ENCODE results near the gene SWSAP1.

SWSAP1 gene

GRCh38 chr19:11355160-11356073 is 19.0 kb upstream of the SWSAP1 start, which contains the start of gene PLPPR2:
Gene PLPPR2 (plus strand): TSS chr19:11355432. CDS start chr19:11357674, 2,242 bp downstream.
- peak; percentile 60 for DNase-seq

GRCh38 chr19:11356074-11356397 is 18.4 kb upstream of the SWSAP1 start:
- no peak for DNase-seq

GRCh38 chr19:11356676-11357550 is 17.6 kb upstream of the SWSAP1 start:
- no peak for DNase-seq

GRCh38 chr19:11359421-11359820 is 15.0 kb upstream of the SWSAP1 start:
- no peak for DNase-seq

- DNase-seq, result no peak
Measured at GRCh38 chr19:11361037-11361770, 13.3 kb upstream of the SWSAP1 start.

DNA sequence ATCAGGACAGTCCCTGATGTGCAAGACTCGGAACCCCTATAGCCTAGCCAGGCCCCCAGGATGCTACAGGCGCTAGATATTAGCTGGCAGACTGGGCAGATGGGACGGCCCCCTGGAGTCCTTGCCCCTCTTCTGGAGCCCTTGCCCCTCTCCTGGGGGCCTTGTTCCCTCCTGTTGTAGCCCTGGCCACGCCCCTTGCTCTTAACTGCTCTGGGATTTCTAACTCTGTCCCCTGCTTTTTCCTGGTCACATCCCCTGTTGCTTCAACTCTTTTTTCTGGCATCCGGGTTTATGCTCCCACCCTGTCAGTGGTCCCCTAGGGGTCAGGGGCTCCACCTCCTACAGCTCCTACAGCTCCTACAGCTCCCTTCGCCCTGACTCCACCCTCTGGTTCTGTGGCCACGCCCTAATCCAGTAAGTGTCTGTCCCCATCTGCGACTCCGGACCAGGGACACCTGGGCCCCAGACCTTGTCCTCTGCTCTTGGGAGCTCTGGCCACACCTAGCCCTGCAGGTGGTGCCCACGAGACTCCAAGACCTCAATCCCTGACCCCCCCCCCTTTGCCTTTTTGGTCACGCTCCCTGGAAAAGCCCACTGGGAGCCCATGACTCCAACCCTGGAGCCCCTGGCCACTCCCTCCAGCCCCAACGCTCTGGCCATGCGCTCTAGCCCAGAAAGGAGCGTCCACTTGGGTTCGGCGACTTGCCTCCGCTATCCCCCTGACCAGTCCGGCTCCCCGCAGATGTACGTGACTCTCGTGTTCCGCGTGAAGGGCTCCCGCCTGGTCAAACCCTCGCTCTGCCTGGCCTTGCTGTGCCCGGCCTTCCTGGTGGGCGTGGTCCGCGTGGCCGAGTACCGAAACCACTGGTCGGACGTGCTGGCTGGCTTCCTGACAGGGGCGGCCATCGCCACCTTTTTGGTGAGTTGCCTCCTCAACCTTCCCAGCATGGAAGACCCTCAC is 12.4 kb upstream of the SWSAP1 start:
- no peak for DNase-seq

- no peak for DNase-seq
Measured at GRCh38 chr19:11363881-11364280, 10.6 kb upstream of the SWSAP1 start.

DNA sequence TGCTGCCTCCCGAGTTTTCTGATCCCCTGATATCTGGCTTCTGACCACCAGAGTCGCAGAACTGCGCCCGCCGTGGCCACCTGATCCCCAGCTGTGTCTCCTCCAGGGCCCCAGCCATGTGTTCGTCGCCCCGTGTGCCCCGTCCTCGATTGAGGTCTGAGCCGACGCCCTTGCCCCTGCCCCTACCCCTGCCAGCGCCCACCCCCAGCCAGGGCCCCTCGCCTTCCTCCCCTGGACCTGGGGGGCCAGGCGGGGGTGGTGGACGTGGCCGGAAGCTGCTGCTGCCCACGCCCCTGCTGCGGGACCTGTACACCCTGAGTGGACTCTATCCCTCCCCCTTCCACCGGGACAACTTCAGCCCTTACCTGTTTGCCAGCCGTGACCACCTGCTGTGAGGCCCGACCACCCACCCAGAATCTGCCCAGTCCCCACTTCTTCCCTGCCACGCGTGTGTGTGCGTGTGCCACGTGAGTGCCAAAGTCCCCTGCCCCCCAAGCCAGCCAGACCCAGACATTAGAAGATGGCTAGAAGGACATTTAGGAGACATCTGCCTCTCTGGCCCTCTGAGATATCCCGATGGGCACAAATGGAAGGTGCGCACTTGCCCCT is 10.1 kb upstream of the SWSAP1 start:
- no peak for DNase-seq

GRCh38 chr19:11364935-11365334 is 9.5 kb upstream of the SWSAP1 start:
- no peak for DNase-seq

- no peak for DNase-seq
Measured at GRCh38 chr19:11365557-11366117, 8.8 kb upstream of the SWSAP1 start.

DNA sequence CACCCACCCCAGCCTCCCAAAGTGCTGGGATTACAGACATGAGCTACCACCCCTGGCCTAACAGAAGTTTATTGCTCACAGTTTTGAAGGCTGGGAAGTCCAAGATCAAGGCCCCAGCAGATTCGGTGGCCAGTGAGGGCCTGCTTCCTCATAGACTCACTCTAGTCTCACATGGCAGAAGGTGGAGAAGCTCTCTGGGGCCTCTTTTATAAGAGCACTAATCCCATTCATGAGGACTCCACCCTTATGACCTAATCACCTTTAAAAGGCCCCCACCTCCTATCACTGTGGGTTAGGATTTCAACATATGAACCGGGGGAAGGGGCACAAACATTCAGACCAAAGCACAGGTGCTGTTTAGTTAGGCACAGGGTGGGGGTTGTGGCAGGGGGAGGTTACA is 6.9 kb upstream of the SWSAP1 start:
- DNase-seq, result no peak

DNA sequence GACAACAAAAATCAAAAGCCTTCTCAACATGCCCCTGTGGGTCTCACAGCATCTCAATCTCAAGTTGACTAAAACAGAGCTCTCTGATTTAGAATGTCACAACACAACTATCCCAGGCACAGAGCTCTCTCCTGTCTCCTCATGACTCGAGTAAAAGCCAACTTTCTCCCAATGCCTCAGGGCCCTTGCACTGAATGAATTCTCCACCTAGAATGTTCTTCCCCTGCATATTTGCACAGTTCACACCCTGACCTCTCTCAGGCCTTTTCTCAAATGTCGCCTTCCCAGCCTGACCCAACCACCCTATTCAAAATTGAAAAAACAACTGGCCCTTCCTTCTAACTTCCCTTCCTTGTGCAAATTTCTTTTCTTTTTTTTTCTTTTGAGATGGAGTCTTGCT is 3.7 kb upstream of the SWSAP1 start:
- DNase-seq, result no peak

GRCh38 chr19:11373166-11373884 is 1.1 kb upstream of the SWSAP1 start:
- DNase-seq, result no peak

DNA sequence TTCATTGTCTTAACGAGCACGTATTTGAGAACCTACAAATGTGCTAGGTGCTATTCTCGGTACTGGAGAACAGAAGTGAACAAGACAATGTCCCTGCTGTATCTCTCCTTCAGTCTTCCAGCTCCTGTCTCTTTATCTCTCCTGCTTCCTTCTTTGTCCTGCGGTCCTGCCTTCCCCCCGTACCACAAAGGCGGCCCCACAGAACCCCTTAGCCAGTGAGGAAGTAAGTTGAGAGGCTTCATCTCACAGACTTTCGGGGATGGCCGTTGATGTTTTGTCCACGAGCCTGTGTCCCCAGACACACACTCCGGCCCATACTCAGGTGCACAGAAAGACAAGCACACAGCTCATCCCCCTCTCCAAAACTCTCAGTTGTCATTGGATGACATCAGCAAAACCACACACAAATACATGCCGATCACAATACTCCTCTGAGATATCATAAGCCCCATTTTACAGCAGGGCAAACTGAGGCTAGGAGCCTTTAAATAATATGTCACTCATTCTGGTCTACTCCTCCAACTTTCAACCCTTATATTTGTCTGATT is 507 bp upstream of the SWSAP1 start:
- no peak for DNase-seq

DNA sequence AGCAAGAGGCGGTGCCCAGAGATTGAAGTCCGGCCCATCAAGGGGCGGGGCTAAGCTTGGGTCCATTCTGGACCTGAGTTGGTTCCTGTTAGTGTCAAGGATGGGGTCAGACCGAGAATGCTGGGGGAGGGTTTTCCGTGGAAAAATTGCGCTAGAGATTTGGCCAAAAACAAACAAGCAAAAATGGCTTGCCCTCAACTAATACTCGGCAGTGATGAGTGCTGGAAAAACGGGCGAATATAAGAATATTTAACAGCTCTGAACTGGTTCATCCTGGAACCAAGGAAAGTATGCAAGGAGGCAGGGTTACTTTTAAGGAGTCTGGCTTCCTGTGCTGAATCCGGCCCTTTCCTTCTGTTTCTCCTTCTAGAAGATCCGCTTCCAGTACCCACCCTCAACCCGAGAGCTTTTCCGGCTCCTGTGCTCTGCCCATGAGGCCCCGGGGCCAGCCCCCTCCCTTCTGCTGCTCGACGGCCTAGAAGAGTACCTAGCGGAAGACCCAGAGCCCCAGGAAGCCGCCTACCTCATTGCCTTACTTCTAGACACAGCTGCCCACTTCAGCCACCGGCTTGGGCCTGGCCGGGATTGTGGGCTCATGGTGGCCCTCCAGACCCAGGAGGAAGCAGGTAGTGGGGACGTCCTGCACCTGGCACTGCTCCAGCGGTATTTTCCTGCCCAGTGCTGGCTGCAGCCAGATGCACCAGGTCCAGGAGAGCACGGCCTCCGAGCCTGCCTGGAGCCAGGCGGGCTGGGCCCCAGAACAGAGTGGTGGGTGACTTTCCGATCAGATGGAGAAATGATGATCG is 880 bp downstream of the SWSAP1 start:
- DNase-seq, result no peak

DNA sequence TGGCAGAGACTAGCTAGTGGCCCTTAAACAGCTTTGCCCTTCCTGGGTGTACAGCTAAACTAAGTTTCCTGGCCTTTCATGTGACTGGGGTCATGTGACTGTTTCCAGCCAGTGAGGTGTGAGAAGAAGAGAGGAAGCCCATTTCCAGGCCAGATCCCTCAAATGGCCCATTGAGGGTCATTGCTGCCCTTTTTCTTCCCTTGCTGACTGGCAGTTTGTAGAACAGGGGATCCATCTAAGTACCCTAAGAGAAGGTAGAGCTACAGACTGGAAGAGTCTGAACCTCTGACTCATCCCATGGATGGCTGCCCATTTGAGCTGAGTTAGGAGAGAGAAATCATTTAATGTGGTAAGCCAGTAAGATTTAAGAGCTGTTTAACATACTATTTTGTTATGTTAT is 2.8 kb downstream of the SWSAP1 start:
- no peak for DNase-seq

GRCh38 chr19:11377756-11378155 is 3.3 kb downstream of the SWSAP1 start:
- no peak for DNase-seq

GRCh38 chr19:11378319-11379189 is 4.1 kb downstream of the SWSAP1 start:
- DNase-seq, result no peak
